OCI-LY1 (cell line): Measurements from ENCODE around the gene RIN1.

ENCODE experiments used
- CTCF ChIP-seq: fragments of 200-600 bp; sonication (generic), shearing (Covaris generic); IDR thresholded peaks from 2 replicates; pipeline ENCODE4 v1.5.1; 2017; ENCODE audit warnings: mild to moderate bottlenecking, antibody characterized with exemption, low read length, moderate library complexity, mixed read lengths
- EZH2 ChIP-seq: fragments of 200-600 bp; sonication (generic), shearing (Covaris generic); IDR thresholded peaks from 2 replicates; pipeline ENCODE4 v1.8.0; 2017; ENCODE audit warnings: borderline replicate concordance, mixed run types, mild to moderate bottlenecking, antibody characterized with exemption, low read length, moderate library complexity, mixed read lengths

GRCh38 chr11:66283461-66284105 lies 52.7 kb downstream of the RIN1 start:
- no peak for TF ChIP-seq CTCF
- no peak for TF ChIP-seq EZH2
